Stimulated activated naive CD8-positive, alpha-beta T cell treated with anti-CD3 and anti-CD28 coated beads, Interleukin-15, Interleukin-2, amounts not matched to agents 100 ng/mL and 50 ng/mL, for 24 hours (primary cell): Measurements from ENCODE around the gene CCL27.
A peak's percentile ranks its signal among the peaks of the same experiment; 100 is the strongest.

Source experiments
- H3K27ac Mint-ChIP-seq: one replicate; pipeline ENCODE4 v1.8.0; 2021; ENCODE audit warnings: mild to moderate bottlenecking, mixed read lengths
- H3K27me3 Mint-ChIP-seq: one replicate; pipeline ENCODE4 v1.8.0; 2021; ENCODE audit warnings: mixed read lengths
- H3K36me3 Mint-ChIP-seq: one replicate; pipeline ENCODE4 v1.8.0; 2021; ENCODE audit warnings: low read depth, mixed read lengths
- H3K4me1 Mint-ChIP-seq: one replicate; pipeline ENCODE4 v1.8.0; 2021; ENCODE audit warnings: low read depth, mixed read lengths
- H3K4me3 Mint-ChIP-seq: one replicate; pipeline ENCODE4 v1.8.0; 2021; ENCODE audit warnings: mild to moderate bottlenecking, mixed read lengths
- H3K9me3 Mint-ChIP-seq: one replicate; pipeline ENCODE4 v1.8.0; 2021; ENCODE audit warnings: mixed read lengths

CCL27 gene

GRCh38 chr9:34688329-34689115 is 26.1 kb upstream of the CCL27 start:
- H3K27ac Mint-ChIP-seq, result no peak overlapping the region
- H3K9me3 Mint-ChIP-seq, result no peaks in the 10 kb centered on the region
- H3K4me3 Mint-ChIP-seq, result no peak overlapping the region

GRCh38 chr9:34687276-34688030 is 25.0 kb upstream of the CCL27 start:
- no peaks in the 10 kb centered on the region for H3K27me3 Mint-ChIP-seq
- H3K4me3 Mint-ChIP-seq, result no peak overlapping the region
- H3K36me3 Mint-ChIP-seq, result no peaks in the 10 kb centered on the region
- H3K27ac Mint-ChIP-seq, result no peak overlapping the region
- H3K9me3 Mint-ChIP-seq, result no peaks in the 10 kb centered on the region
- H3K4me1 Mint-ChIP-seq, result peaks cover 8% of the 10 kb centered on the region

More at GRCh38 chr9:34688329-34689115, 26.1 kb upstream of the CCL27 start:
- Mint-ChIP-seq H3K4me1 (peaks cover 8% of the 10 kb centered on the region), H3K36me3 (no peaks in the 10 kb centered on the region), H3K27me3 (no peaks in the 10 kb centered on the region)

DNA sequence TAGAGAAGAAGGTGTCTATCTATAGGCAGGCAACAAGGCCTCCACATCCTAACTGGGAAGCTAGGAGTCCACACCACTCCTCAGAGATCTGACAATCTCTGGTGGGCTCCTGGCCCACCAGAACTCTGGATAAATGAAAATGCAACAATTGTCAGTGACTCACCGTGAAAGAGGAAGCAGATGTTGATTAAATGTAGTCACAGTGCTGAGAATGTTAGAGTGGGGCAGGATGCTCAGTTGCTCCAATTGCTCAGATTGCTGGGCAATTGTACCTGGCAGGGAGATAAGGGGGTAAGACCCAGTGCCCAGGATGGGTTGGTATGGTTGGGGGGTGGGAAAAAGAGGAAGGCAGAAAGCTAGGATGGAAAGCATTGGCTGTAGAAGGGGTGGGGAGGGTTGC is 24.3 kb upstream of the CCL27 start:
- peaks cover 8% of the 10 kb centered on the region for H3K4me1 Mint-ChIP-seq
- no peak overlapping the region for H3K27ac Mint-ChIP-seq
- H3K4me3 Mint-ChIP-seq, result no peak overlapping the region
- no peaks in the 10 kb centered on the region for H3K36me3 Mint-ChIP-seq
- H3K27me3 Mint-ChIP-seq, result no peaks in the 10 kb centered on the region
- no peaks in the 10 kb centered on the region for H3K9me3 Mint-ChIP-seq

GRCh38 chr9:34686231-34686630 is 23.8 kb upstream of the CCL27 start:
- H3K27ac Mint-ChIP-seq, result no peak overlapping the region
- H3K27me3 Mint-ChIP-seq, result no peaks in the 10 kb centered on the region
- H3K4me3 Mint-ChIP-seq, result no peak overlapping the region
- H3K4me1 Mint-ChIP-seq, result peaks cover 8% of the 10 kb centered on the region
- no peaks in the 10 kb centered on the region for H3K36me3 Mint-ChIP-seq
- no peaks in the 10 kb centered on the region for H3K9me3 Mint-ChIP-seq

GRCh38 chr9:34685591-34685990 is 23.1 kb upstream of the CCL27 start:
- peaks cover 8% of the 10 kb centered on the region for H3K4me1 Mint-ChIP-seq
- no peaks in the 10 kb centered on the region for H3K27me3 Mint-ChIP-seq
- H3K9me3 Mint-ChIP-seq, result no peaks in the 10 kb centered on the region
- H3K36me3 Mint-ChIP-seq, result no peaks in the 10 kb centered on the region
- no peak overlapping the region for H3K4me3 Mint-ChIP-seq
- no peak overlapping the region for H3K27ac Mint-ChIP-seq

DNA sequence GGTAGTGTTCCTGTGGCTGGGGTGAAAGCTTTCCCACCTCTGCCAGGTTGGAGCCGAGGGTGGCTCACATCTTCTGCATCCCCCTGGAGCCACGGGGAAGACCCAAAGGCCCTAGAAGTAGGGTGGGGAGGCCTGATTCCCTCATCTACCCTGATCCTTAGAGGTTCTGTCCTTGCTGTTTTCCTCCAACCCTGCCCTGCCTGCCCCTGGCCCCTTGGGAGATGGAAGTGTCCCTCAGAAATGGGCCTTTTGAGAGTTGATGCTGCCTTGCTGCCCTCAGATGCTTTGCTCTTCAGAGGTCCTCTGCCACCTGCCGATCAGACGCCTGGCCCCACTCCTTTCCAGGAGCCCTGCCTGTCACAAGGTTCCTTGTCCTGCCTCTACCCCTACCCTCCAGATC is 22.4 kb upstream of the CCL27 start:
- no peak overlapping the region for H3K27ac Mint-ChIP-seq
- peaks cover 8% of the 10 kb centered on the region for H3K4me1 Mint-ChIP-seq
- no peaks in the 10 kb centered on the region for H3K9me3 Mint-ChIP-seq

DNA sequence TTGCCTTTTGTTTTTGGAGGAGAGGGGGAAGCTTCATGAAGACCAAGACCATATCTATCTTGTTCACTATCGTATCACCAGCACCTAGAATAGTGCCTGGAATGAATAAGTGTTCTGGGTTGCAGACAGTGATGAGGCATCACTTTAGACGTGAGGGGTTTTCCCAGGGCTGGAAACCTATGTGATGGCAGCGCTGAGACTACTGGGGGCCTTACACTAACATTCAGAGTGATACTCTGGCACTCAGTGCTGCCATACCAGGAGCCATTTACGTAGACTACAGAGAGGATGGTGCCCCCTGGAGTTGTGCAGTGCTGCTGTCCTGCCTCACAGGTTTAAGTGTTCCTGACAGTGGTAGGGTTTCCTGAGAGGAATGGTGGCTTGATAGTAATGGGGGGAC is 21.7 kb upstream of the CCL27 start:
- H3K27me3 Mint-ChIP-seq, result no peaks in the 10 kb centered on the region
- H3K4me1 Mint-ChIP-seq, result peaks cover 8% of the 10 kb centered on the region
- H3K4me3 Mint-ChIP-seq, result no peak overlapping the region
- H3K36me3 Mint-ChIP-seq, result no peaks in the 10 kb centered on the region
- no peak overlapping the region for H3K27ac Mint-ChIP-seq
- H3K9me3 Mint-ChIP-seq, result no peaks in the 10 kb centered on the region

More for the DNA sequence above, 22.4 kb upstream of the CCL27 start:
- no peaks in the 10 kb centered on the region for H3K27me3 Mint-ChIP-seq
- no peaks in the 10 kb centered on the region for H3K36me3 Mint-ChIP-seq
- H3K4me3 Mint-ChIP-seq, result no peak overlapping the region

DNA sequence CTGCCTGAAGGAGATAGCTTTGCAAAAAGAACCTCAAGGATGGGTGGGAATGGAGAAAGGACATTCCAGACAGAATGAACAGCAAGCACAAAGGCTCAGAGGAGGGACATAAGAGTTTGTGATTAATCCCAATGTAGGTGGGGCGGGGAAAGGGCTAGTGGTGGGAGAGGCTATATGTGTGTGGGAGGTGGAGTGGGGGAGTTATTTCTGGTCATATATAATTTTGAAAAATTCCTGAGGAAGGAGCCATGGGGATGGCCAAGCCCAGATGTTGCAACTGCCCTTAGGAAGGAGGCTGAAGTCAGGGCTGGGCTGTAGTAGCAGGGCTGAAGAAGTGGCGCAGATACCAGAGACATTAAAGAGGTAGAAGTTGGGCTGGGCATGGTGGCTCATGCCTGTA is 13.4 kb upstream of the CCL27 start:
- Mint-ChIP-seq H3K36me3 (no peaks in the 10 kb centered on the region), H3K9me3 (peaks cover under 1% of the 10 kb centered on the region), H3K27ac (no peak overlapping the region), H3K4me3 (no peak overlapping the region), H3K27me3 (no peaks in the 10 kb centered on the region), H3K4me1 (no peaks in the 10 kb centered on the region)

DNA sequence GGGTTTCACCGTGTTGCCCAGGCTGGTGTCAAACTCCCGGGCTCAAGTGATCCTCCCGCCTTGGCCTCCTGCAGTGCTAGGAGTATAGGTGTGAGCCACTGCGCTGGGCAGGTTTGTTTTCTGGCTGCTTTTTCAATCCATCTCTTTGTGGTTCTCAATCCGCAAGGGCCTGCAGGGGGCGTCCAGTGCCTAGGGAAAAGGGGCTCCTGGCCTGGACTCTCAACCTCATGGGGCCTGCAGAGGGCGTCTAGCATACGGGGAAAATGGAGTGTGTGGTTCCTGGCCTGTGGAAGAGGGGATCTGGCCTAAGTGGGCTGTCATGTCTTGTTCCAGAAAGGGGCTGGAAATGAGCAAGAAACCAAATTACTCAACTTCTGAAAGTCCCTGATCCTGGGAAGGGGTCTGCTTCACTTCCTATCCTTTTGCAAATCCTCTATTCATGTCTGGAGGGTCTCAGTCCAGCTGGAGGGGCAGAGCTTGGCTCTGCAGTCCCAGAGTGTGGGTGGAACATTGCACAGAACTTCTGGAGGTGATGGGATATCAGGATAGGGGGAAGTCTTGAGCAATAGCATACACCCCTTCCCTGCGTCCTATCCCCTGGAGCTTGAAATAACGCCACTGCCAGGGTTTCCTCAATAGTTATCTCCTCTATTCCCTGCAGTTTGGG is 12.7 kb upstream of the CCL27 start:
- no peak overlapping the region for H3K27ac Mint-ChIP-seq
- H3K9me3 Mint-ChIP-seq, result peaks cover 8% of the 10 kb centered on the region
- H3K27me3 Mint-ChIP-seq, result no peaks in the 10 kb centered on the region
- H3K4me1 Mint-ChIP-seq, result no peaks in the 10 kb centered on the region
- no peak overlapping the region for H3K4me3 Mint-ChIP-seq
- no peaks in the 10 kb centered on the region for H3K36me3 Mint-ChIP-seq

DNA sequence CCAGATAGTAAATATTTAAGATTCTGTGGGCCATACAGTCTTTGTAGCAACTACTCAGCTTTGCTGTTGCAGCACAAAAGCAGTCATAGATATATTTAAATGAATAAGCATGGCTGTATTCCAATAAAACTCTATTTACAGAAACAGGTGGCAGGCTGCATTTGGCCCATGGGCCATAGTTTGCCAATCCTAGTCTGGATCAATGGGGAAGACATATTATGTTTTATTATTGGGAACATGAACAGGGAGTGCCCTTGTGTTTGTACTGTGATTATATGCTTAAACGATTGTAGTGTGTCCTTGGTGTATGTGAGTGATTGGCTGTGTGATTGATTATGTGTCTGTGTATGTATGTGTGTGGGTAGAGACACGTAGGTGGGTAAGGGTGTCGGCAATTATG is 12.0 kb upstream of the CCL27 start:
- Mint-ChIP-seq H3K9me3 (peaks cover 11% of the 10 kb centered on the region), H3K27ac (no peak overlapping the region), H3K36me3 (peaks cover 4% of the 10 kb centered on the region), H3K4me1 (no peaks in the 10 kb centered on the region), H3K4me3 (no peak overlapping the region), H3K27me3 (no peaks in the 10 kb centered on the region)

DNA sequence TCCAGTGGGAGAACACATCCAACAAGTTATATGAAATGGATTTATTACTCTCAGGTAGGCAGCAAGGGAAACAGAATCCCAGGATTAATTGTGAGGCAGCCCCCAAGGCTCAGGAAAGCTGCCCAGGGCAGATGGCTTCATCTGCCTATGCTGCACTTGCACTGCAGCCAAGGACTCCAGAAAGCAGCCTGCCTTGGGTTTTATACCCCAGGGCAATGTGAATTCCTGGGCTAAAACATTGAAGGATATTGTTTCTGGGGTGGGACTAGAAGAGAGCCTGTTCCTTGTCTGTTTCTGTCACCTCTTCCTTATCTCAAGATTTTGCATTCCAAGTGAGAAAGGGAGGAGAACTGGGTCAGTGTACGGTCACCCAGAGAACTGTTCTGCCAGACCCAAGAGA is 8.8 kb upstream of the CCL27 start:
- H3K9me3 Mint-ChIP-seq, result peaks cover 16% of the 10 kb centered on the region
- peaks cover 9% of the 10 kb centered on the region for H3K36me3 Mint-ChIP-seq
- H3K4me3 Mint-ChIP-seq, result no peak overlapping the region
- no peaks in the 10 kb centered on the region for H3K4me1 Mint-ChIP-seq
- H3K27ac Mint-ChIP-seq, result no peak overlapping the region
- no peaks in the 10 kb centered on the region for H3K27me3 Mint-ChIP-seq

DNA sequence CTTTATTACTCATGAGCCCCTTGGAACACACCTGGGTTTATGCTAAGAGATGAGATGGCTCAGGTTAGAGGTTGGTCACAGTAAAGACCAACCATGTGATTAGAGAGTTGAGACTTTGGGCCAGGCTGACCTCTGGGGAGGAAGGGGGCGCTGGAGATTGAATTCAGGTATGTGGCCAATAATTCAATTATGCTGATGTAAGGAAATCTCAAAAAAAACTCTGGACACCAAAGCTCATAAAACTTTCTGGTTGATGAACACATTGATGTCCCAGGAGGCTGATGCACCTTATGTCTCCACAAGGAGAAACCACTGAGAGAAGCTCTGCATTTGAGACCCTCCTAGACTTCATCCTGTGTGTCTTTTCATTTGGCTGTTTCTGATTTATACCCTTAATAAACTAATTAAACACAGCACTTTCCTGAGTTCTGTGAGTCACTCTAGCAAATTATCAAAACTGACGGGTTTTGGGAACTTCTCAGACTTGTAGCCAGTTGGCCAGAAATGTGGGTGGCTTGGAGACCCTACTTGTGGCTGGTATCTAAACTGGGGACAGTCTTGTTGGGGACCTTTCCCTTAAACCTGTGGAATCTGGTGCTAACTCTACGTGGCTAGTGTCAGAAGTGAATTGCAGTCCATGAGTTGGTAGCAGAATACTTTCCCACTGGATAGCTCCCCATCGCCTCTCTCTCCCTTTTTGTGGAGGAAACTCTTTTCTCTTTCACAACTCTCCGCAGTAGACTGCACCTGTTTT is 7.5 kb upstream of the CCL27 start:
- Mint-ChIP-seq H3K9me3 (peaks cover 16% of the 10 kb centered on the region), H3K27ac (no peak overlapping the region), H3K4me3 (no peak overlapping the region), H3K36me3 (peaks cover 9% of the 10 kb centered on the region), H3K4me1 (peaks cover 3% of the 10 kb centered on the region), H3K27me3 (no peaks in the 10 kb centered on the region)

GRCh38 chr9:34665381-34666250 is 3.2 kb upstream of the CCL27 start:
- Mint-ChIP-seq H3K9me3 (peaks cover 12% of the 10 kb centered on the region), H3K27ac (peak overlapping the region; percentile 73), H3K27me3 (no peaks in the 10 kb centered on the region)

DNA sequence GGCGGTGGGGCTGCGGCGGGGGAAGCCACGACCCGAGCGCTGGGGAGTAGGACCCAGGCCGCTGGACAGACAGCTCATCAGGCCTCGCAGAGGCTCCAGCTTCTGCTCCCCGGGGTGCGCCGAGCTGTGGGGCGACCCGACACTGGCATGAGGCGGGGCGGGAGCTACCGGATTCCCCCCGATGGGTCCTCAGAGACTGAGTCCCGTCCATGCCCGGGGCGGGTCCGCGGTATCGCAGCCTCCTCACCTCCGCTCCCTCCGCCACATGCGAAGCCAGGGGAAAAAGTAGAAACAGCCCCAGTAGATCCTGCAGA is 2.6 kb upstream of the CCL27 start:
- H3K36me3 Mint-ChIP-seq, result peaks cover 9% of the 10 kb centered on the region
- no peak overlapping the region for H3K27ac Mint-ChIP-seq
- peak overlapping the region; percentile 86 for H3K4me3 Mint-ChIP-seq
- no peaks in the 10 kb centered on the region for H3K27me3 Mint-ChIP-seq
- H3K4me1 Mint-ChIP-seq, result peaks cover 28% of the 10 kb centered on the region
- peaks cover 8% of the 10 kb centered on the region for H3K9me3 Mint-ChIP-seq

More at GRCh38 chr9:34665381-34666250, 3.2 kb upstream of the CCL27 start:
- H3K4me3 Mint-ChIP-seq, result peak overlapping the region; percentile 86
- H3K36me3 Mint-ChIP-seq, result peaks cover 9% of the 10 kb centered on the region
- peaks cover 28% of the 10 kb centered on the region for H3K4me1 Mint-ChIP-seq
